GM12872 (cell line): ENCODE measurements around the gene RASGRP1.

Experiments used
- TF ChIP-seq, protein P1 (sequence below): IDR thresholded peaks from 3 replicates; pipeline ENCODE4 v1.5.1; 2011; ENCODE audit warnings: low read depth, mild to moderate bottlenecking, low read length, moderate library complexity; ENCODE audit not compliant: insufficient read depth

RASGRP1 gene

DNA sequence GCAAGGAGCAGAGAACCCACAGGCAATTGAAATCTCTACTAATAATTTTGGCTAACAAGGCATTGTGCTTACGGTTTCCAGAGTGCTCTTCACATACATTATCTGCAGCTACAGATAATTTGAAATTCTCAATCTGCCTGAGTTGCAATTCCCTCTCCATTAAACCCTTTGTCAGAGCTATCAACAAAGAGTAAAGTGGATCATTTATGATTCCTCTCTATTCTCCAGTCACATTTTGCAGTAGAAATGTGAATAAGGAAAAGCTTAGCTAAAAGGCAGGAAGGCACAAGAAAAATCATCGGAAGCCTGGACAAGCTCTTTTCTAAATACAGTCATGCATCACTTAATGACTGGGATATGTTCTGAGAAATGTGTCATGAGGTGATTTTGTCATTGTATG lies 61.1 kb downstream of the RASGRP1 start:
- TF ChIP-seq, protein P1, sequence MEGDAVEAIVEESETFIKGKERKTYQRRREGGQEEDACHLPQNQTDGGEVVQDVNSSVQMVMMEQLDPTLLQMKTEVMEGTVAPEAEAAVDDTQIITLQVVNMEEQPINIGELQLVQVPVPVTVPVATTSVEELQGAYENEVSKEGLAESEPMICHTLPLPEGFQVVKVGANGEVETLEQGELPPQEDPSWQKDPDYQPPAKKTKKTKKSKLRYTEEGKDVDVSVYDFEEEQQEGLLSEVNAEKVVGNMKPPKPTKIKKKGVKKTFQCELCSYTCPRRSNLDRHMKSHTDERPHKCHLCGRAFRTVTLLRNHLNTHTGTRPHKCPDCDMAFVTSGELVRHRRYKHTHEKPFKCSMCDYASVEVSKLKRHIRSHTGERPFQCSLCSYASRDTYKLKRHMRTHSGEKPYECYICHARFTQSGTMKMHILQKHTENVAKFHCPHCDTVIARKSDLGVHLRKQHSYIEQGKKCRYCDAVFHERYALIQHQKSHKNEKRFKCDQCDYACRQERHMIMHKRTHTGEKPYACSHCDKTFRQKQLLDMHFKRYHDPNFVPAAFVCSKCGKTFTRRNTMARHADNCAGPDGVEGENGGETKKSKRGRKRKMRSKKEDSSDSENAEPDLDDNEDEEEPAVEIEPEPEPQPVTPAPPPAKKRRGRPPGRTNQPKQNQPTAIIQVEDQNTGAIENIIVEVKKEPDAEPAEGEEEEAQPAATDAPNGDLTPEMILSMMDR, result no peak

DNA sequence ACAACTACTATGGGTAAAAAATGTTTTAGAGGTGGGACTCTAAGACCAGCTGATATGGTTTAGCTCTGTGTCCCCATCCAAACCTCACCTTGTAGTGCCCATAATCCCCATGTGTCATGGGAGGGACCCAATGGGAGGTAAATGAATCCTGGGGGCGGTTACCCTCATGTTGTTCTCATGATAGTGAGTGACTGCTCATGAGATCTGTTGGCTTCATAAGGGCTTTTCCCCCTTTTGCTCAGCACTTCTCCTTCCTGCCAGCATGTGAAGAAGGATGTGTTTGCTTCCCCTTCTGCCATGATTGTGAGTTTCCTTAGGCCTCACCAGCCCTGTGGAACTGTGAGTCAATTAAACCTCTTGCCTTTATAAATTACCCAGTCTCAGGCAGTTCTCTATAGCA lies 65.0 kb downstream of the RASGRP1 start:
- TF ChIP-seq, protein P1, result no peak

DNA sequence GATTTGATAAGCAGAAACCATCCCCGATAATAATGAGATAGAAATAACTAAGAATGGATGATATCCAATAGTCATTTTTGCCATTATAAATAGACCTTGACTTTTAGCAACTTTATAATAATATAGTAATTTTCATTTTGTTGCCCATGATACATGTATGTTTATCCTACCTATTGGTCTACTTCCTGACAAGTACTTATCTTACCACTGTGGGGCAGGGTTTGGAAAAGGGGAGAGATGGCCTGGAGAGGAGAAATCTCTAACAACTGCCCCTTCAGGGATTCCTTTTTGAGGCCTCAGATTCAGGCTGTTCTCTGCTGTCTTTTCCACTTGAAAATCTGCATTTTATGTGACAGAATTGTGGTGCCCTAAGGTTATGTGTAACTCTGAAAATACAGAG lies 68.5 kb downstream of the RASGRP1 start:
- TF ChIP-seq, protein P1, result no peak

DNA sequence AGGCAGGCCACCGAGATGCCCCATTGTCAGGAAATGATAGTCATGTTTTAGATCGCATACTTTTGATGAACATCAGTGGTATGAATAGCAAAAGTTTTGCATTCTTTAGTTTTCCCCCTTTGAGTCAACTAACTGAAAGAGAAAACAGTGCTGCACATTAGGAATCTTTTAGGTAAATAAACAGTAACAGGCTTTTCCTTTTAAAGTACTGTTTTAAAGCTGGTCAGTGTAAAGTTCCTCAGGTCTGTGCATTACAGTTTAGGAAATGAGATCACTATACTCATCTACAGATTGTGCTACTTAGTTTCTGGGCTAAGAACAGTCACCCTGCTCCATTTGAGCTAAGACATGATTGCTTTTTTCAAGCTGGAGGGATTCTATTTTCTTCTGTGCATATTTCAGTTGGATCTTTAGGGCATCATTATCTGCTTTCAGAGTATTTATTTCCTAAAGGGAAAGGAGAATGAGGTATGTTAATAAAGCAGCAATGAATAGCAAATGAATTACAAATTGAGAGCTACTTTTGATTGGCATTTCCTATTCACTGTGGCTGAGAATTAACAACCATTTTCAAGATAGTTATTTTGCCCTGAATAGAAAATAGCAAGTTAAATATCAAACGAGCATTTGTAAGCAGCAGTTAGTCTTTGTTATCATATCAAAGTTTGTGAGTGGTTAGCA lies 74.2 kb downstream of the RASGRP1 start:
- TF ChIP-seq, protein P1, result no peak

DNA sequence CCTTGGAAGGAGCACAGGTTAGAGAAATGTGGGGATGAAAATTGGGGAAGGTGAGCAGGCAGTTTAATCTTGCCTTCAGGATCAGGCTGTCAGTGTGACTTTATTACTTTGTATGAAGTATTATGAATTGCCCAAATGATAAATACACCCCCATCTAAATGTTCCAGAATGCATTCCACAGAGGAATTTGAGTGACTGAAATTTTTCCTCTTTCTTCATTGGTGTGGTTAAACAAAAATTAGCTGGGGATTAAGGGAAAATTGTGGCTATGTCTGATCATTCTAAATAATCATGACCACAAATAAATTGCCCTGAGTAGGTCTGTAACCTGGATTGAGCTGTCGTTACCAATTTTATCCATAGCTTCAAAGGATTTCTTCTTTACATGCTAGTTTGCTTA lies 77.2 kb downstream of the RASGRP1 start:
- TF ChIP-seq, protein P1, result no peak

DNA sequence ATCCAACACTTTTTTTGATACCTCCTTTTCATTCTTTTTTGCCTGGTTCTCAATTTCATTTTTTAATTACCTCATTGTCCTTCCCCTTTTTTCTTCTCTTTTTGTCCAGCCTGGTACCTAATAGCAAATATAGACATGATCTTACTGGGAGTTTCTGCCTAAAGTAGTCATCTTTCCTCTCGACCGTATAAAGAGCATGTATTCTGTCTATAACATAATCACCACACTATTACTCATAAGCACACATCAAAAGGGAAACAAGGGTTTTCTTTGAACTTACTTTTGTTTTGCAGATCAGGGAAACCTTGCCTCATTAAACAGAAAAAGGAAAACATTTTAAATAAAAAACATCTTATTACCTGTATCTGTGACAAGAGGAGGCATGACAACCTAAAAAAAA lies 77.7 kb downstream of the RASGRP1 start:
- TF ChIP-seq, protein P1, result no peak

DNA sequence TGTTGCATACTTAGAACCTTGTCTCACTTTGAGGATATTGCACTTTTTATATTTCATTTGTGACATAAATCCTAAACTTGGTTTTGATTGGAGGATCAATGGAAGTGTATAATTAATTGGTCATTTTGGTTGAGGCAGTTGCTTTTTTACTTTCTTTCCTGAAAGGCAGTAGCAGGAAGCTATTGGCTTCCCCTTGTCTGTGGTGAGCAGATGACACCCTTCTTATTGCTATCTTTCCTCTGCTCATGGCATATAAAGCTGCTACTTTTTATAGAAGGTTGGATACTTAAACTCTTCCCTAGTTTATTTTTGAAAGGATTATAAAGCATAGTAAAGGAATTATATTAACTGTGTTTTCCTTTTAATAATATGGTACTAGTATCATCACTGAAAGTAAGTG lies 82.0 kb downstream of the RASGRP1 start:
- TF ChIP-seq, protein P1, result no peak
